Cardiac septum (tissue), 1 donor: ENCODE data around the gene ST3GAL4. TPM values are rescaled to one million over a fixed set of nuclear protein-coding genes. Genes with fewer than 3 reads are reported as not detected.
A peak's percentile ranks its signal among the peaks of the same experiment; 100 is the strongest.

ENCODE experiments used
- DNase-seq: peaks from one replicate; pipeline ENCODE4 v3.0.0-alpha.2; 2020; ENCODE audit warnings: low spot score
- intact Hi-C: fragments of 100-400 bp; cut with DNase I; formaldehyde crosslinking; loops from one replicate; pipeline ENCODE4 v1.14.0; 2022
- total RNA-seq: library from RNA; stranded (reverse); fragmentation: NEBNext Ultra II Directional; extraction: Animal tissue kit (Norgen Biotek cat#: 25700); gene quantifications from one replicate; pipeline ENCODE4 v1.2.1, GENCODE V29; 2021
- donor health status: DM: no; HTN: no; CAD: no.

The ST3GAL4 gene
- total RNA-seq, 1 donor from 2014 or later, result 55.1 TPM

- intact Hi-C loops, result no loop called here
- DNase-seq, result no peak
Observed at GRCh38 chr11:126343051-126343450, 12.4 kb upstream of the ST3GAL4 start.

- intact Hi-C loops, result loop anchor here (5.0 kb wide), 1 partner anchor 32 kb away; no protein-coding TSS in a partner anchor
- DNase-seq, result no peak
Observed at GRCh38 chr11:126344141-126345080, 11.1 kb upstream of the ST3GAL4 start.

- DNase-seq, result peak; percentile 74
- intact Hi-C loops, result loop anchor here (5.0 kb wide), 1 partner anchor 33 kb away; no protein-coding TSS in a partner anchor
Observed at GRCh38 chr11:126345283-126345682, 10.2 kb upstream of the ST3GAL4 start.

GRCh38 chr11:126345759-126346585 lies 9.5 kb upstream of the ST3GAL4 start:
- peak; percentile 87 for DNase-seq
- intact Hi-C loops, result loop anchor here (5.0 kb wide), 1 partner anchor 34 kb away; no protein-coding TSS in a partner anchor

GRCh38 chr11:126346586-126346940 lies 8.9 kb upstream of the ST3GAL4 start:
- intact Hi-C loops, result loop anchor here (5.0 kb wide), 1 partner anchor 34 kb away; no protein-coding TSS in a partner anchor
- DNase-seq, result no peak

- intact Hi-C loops, result loop anchor here (5.0 kb wide), 1 partner anchor 35 kb away; no protein-coding TSS in a partner anchor
- peak; percentile 20 for DNase-seq
Observed at GRCh38 chr11:126346946-126347345, 8.5 kb upstream of the ST3GAL4 start.

GRCh38 chr11:126347751-126348668 lies 7.5 kb upstream of the ST3GAL4 start:
- peak; percentile 63 for DNase-seq
- intact Hi-C loops, result loop anchor here (5.0 kb wide), 1 partner anchor 36 kb away; no protein-coding TSS in a partner anchor

GRCh38 chr11:126348806-126349582 lies 6.5 kb upstream of the ST3GAL4 start:
- intact Hi-C loops, result loop anchor here (5.0 kb wide), 1 partner anchor 37 kb away; no protein-coding TSS in a partner anchor
- DNase-seq, result peak; percentile 79

- intact Hi-C loops, result loop anchor here (10.0 kb wide), 1 partner anchor 64 kb away; no protein-coding TSS in a partner anchor
Observed at GRCh38 chr11:126350836-126351235, 4.7 kb upstream of the ST3GAL4 start.

GRCh38 chr11:126352163-126352562 lies 3.3 kb upstream of the ST3GAL4 start:
- intact Hi-C loops, result loop anchor here (10.0 kb wide), 1 partner anchor 63 kb away; no protein-coding TSS in a partner anchor
- DNase-seq, result peak; percentile 38

More at GRCh38 chr11:126350836-126351235, 4.7 kb upstream of the ST3GAL4 start:
- DNase-seq, result no peak

- intact Hi-C loops, result loop anchor here (10.0 kb wide), 1 partner anchor 62 kb away; no protein-coding TSS in a partner anchor
- DNase-seq, result peak; percentile 35
Observed at GRCh38 chr11:126352934-126353801, 2.3 kb upstream of the ST3GAL4 start.

GRCh38 chr11:126354631-126355323 lies 709 bp upstream of the ST3GAL4 start:
- intact Hi-C loops, result loop anchor here (5.0 to 10.0 kb wide), 3 partner anchors 38 to 78 kb away; no protein-coding TSS in a partner anchor
- peak; percentile 66 for DNase-seq

GRCh38 chr11:126355926-126356897 lies 726 bp downstream of the ST3GAL4 start:
- DNase-seq, result peak; percentile 86
- intact Hi-C loops, result loop anchor here (5.0 to 10.0 kb wide), 3 partner anchors 36 to 76 kb away; no protein-coding TSS in a partner anchor

GRCh38 chr11:126357055-126357962 lies 1.8 kb downstream of the ST3GAL4 start:
- DNase-seq, result peak; percentile 57
- intact Hi-C loops, result loop anchor here (5.0 to 10.0 kb wide), 3 partner anchors 35 to 75 kb away; no protein-coding TSS in a partner anchor
